Coronary artery (tissue), 2 donors: Measurements from ENCODE around the gene CTRB2.

Experiments
- DNase-seq: peaks from one replicate; pipeline ENCODE4 v3.0.0-alpha.2; 2017; ENCODE audit warnings: low spot score
- H3K27ac ChIP-seq, 2 donors: fragments of 200-600 bp; sonication (generic); one replicate each; pipeline ENCODE4 v1.5.1; 2016 to 2019
- H3K4me3 ChIP-seq: fragments of 200-600 bp; sonication (generic); 2 replicates; pipeline ENCODE4 v1.5.1; 2016; ENCODE audit warnings: mild to moderate bottlenecking, moderate library complexity
- TF ChIP-seq, protein P1 (sequence below): fragments of 200-600 bp; sonication (generic); IDR thresholded peaks from one replicate; pipeline ENCODE4 v1.5.1; 2019; ENCODE audit warnings: antibody characterized with exemption

CTRB2 gene

DNA sequence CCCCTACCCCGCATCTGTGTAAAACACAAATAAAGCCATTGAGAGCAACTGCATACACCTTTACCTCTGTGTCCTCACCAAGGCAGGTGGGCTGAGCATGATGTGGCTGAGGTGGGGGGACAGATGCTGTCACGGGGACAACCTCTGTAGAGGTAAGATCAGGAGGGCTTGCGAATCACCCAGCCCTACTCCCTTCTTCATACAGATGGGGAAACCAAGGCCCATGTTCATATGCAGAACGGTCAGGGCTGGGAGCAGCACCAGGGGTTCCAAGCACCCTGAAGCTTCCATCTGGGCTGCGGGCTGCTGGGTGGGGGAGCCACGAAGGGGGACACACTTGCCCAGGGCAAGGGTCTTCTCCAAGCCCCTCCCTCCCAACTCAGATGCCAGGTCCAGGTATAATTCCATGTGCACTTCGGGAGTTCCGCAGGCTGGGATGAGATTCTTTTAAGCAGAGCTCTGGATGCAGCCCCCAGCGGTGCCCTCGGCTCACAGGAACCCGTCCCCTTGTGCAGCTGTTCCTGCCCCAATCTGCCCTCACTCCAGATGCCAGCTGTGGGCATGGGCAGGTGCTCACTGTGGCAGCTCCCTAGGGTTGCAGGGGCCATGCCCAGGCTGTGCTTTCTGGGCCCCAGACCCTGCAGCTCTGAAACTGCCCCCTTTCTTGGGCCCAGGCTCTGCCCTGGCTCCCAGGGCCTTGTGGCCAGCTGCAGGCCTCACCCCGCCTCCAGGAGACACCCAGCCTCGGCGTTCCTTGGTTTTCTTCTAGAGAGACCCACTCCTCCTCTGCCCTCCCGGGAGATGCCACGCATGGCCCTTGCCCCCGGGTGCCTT, 21.4 kb upstream of the CTRB2 start:
- TF ChIP-seq, protein P1, sequence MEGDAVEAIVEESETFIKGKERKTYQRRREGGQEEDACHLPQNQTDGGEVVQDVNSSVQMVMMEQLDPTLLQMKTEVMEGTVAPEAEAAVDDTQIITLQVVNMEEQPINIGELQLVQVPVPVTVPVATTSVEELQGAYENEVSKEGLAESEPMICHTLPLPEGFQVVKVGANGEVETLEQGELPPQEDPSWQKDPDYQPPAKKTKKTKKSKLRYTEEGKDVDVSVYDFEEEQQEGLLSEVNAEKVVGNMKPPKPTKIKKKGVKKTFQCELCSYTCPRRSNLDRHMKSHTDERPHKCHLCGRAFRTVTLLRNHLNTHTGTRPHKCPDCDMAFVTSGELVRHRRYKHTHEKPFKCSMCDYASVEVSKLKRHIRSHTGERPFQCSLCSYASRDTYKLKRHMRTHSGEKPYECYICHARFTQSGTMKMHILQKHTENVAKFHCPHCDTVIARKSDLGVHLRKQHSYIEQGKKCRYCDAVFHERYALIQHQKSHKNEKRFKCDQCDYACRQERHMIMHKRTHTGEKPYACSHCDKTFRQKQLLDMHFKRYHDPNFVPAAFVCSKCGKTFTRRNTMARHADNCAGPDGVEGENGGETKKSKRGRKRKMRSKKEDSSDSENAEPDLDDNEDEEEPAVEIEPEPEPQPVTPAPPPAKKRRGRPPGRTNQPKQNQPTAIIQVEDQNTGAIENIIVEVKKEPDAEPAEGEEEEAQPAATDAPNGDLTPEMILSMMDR, result no peak

DNA sequence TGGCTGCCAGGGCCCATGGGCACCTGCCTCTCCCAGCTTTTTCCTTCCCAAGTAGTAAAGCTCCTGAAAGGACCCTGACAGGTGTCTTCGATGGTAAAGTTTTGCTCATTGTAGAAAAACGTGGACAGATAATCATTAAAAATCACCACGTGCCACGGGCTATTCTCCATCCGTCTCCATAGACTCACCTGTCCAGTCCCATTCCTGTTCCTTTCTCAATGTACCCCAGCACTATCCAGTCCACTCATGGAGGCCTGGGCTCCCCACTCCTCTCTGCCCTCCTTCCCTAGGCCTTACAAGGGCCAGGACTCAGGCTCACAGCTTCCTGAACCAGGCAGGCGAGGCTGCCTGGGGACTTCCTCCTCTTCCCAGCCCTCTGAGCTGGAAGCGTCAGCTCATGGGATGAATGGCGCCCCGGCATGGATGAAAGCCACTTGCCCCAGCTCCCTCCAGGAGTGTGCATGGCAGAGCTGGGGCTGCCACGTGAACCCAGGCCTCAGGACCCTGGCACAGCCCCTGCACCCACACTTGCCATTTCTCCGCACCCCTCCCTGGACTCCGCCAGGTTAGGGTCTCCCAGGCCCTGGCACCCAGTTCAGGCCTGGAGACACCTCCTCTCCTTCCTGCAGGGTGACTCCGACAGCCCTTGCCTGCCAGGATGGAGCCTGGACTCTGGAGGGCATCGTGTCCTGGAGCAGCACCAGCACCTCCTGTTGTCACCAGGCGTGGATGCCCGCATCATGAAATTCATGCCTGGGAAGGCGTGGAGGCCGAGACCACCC, 20.6 kb upstream of the CTRB2 start:
- TF ChIP-seq, protein P1, result no peak
- Histone ChIP-seq H3K27ac (no peak overlapping the region), H3K4me3 (no peak overlapping the region)
- DNase-seq, result no peak

More for the DNA sequence above, 21.4 kb upstream of the CTRB2 start:
- no peak for DNase-seq
- H3K4me3 ChIP-seq, result no peak overlapping the region
- no peak overlapping the region for H3K27ac ChIP-seq

DNA sequence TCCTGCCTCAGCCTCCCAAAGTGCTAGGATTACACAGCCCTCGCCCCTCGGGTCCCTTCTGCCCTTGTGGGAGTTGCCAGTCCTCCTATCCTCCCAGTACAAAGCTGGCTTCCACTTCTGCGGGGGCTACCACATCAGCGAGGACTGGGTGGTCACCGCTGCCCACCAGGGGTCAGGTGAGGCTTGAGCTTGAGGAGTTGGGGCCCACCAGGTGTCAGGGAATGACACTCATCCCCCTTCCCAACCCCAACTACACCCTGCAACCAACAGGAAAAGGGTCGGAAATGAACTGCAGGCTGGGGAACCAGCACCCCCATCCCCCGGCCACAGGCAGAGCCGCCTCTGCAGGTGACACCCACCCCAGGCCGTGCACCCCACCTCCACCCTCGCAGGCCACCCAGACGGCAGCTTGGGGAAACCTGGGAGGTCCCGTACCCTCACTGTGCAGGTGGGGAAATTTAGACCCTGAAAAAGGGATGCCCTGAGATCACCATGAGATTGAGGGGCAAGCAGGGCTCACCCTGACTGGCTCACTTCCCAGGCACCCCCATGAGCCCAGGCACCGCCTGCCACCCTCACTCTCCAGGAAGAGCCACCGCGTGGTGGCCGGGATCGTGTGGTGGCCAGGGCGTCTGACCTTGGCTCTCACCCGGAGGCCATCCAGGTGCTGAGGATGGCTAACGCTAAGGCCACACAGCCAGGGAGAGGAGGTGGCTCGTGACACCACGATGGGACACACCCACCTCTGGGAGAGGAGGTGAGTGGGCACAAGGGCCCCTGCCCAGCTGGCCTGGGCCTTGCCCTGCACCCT, 19.8 kb upstream of the CTRB2 start:
- DNase-seq, result no peak
- Histone ChIP-seq H3K4me3 (no peak overlapping the region), H3K27ac (no peak overlapping the region)
- TF ChIP-seq, protein P1, result no peak

DNA sequence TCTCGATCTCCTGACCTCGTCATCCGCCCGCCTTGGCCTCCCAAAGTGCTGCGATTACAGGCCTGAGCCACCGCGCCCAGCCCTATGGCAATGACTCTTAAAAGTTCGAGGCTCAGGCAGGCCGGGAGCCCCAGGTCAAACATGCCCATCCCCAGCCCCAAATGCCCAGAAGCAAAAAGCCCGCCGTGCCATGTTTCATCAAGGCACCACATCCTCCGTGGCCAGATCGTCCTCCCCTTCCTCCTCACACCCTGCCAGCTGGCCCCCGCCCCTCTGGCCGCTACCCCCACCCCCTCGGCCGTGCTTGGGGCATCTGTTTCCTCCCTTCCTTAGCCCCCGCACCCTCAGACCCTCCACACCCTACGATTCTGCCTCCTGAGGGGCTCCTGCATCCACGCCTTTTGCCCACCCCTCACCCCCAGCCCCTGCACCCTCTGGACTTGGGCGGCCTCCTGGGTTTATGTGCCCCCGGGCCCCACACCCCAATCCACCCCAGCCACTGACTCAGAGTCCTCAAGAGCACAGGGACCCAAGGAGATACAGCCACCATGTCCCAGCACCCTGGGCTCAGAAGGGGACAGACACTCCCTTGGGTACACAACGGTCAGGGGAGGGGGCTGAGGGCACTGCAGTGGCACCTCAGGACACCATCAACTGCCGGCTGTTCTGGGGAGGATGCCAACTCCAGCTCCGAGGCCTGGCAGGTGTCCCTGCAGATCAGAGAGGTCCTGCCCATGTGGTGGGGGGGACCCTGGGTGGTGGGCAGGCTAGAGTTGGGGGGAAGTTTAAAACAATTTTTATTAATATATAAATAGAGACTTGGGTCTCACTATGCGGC, 18.9 kb upstream of the CTRB2 start:
- DNase-seq, result no peak
- no peak overlapping the region for H3K4me3 ChIP-seq

DNA sequence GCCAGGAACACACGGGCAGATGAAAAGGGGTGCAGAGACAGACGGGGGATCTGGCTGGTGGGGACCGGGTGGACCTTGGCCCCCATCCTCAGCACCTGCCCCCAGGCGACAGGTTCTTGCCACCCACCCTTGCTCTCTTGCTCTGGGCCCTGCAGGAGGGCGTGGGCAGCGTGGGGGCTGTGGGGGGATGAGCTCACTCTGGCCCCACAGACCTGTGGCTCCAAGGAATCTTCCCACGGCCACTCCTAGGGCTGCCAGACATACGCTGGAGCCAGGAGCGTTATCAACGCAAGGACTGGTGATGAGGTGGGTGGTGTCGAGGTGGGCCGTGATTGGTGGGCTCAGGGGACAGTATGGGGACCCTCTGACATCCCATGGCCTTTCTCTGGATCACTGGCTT, 18.1 kb upstream of the CTRB2 start:
- H3K4me3 ChIP-seq, result no peak overlapping the region
- TF ChIP-seq, protein P1, result no peak
- no peak for DNase-seq
- no peak overlapping the region for H3K27ac ChIP-seq

More for the DNA sequence above, 18.9 kb upstream of the CTRB2 start:
- TF ChIP-seq, protein P1, result no peak
- no peak overlapping the region for H3K27ac ChIP-seq
